NOMO-1 (cell line): ENCODE data around the gene WASHC2C.
"Not testable (repeated sequence)": the region's sequence is repeated elsewhere in the genome, so short reads cannot be mapped to it uniquely, and the experiment has no call there.

Experiments used
- DNase-seq, 2 experiments: peaks; one replicate each; lab custom pipeline; 2025; ENCODE audit not compliant: unreplicated experiment in 2 of 2; lab: John Stamatoyannopoulos, UW

Gene WASHC2C

DNA sequence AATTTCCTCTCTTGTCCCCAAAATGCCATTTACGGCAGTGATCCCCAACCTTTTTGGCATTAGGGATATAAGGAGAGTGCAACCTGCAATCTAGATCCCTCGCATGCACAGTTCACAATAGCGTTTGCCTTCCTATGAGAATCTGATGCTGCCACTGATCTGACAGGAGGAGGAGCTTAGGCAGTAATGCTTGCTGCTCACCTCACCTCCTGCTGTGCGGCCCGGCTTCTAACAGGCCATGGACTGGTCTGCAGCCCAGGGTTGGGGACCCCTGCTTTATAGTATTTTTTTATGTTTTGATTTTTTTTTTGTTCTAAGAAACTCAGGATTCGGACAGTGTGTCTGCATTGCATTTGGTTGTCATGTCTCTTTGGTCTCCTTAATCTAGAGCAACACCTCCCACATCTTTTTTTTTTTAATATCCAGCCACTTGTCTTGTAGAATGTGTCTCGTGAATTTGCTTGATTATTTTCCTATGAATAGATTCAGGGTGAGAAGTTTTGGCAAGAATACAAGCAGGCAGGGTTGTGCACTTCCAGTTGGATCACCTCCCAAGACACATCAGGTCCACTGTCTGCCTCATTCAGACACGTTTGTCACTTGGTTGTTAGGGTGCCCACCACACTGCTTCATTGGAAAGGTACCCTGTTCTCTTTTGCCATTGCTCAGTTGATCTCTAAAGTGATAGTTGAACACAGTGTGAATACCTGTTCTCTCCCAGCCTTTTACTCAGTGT is 30.8 kb downstream of the WASHC2C start:
- not testable (repeated sequence) for DNase-seq

GRCh38 chr10:45761622-45762021 is 34.6 kb downstream of the WASHC2C start:
- not testable (repeated sequence) for DNase-seq

- DNase-seq: not testable (repeated sequence)
Measured at GRCh38 chr10:45763037-45763436, 36.0 kb downstream of the WASHC2C start.

DNA sequence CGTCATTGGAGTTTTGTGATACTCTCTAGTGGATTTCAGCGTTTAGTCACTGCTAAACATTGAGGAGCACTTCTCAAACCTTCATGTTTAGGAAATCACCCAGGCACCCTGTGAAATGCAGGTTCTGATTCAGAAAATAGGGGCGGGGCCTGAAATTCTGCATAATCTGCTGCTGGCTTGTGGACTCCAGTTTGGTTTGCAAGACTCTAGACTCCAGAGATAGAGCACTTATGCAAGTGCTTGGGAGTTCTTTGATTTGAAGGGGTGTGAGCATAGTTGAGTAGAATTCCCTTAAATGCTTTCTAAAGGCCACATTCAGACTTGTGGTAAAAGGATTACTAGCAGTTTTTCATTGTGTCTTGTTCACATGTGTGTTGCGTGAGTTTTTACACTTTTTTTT is 41.3 kb downstream of the WASHC2C start:
- DNase-seq: not testable (repeated sequence)

DNA sequence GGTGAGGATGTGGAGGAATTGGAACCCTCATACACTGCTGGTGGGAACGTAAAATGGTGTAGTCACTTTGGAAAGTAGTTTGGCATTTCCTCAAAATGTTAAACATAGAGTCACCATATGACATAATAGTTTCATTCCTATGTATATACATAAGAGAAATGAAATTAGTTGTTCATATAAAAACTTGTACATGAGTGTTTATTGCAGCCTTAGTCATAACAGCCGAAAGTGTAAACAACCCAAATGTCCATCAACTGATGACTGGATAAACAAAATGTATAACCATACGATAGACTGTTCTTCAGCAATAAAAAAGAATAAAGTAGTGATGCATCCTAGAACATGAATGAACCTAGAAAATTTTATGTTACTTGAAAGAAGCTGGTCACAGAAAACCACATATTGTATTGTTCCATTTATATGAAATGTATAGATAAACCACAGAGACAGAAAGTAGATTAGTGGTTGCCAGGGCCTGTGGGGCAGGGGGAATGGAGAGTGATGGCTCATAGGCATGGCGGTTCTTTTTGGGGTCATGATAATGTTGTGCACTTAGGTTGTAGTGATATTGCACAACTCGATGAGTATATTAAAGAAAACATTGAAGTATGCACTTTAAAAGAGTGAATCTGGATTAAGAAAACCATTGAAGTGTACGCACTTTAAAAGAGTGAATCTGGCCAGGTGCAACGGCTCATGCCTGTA is 44.8 kb downstream of the WASHC2C start:
- not testable (repeated sequence) for DNase-seq

DNA sequence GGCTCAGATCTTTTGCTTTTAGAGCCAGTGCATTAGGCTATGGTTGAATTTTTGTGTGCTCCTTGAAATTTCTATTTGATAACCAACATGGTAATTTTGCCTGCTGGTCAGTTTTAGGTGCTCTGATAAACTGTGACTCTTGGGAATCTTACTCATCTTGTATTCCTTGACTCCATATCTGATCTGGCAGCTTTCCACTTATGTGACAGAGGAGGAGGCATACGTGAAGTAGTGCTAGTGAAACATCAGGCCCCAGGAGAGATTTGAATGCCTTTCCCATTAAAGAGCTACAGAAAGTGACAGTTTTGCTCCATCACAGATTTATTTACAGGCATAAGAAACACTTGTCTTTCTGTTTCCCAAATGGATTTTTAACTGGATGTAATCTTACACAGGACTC is 59.2 kb downstream of the WASHC2C start:
- not testable (repeated sequence) for DNase-seq

DNA sequence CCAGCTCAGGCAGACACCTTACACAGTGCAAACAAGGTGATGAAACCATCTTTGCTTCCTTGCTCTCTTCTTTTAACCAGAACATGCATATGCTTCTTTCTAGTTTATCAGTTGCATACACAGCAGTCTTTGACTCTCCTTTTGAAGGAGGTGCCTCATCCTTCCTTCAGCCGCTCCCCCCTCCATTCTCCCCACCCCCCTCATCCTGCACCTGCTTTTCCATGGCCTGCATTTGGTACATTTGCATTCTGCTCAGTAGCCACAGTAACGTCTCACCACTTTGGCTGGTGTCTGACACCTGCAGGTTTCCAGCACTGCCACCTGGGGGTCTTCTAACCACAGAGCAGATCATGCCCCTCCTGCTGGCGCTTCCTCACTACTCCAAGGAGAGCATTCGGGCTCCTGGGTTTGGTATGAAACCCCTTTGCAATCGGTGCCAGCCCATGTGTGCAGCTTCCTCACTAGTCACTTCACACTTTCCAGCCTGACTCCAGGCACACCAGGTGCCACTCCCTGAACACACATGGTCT is 60.2 kb downstream of the WASHC2C start:
- DNase-seq: not testable (repeated sequence)

- DNase-seq: not testable (repeated sequence)
Measured at GRCh38 chr10:45789991-45790390, 62.9 kb downstream of the WASHC2C start.

DNA sequence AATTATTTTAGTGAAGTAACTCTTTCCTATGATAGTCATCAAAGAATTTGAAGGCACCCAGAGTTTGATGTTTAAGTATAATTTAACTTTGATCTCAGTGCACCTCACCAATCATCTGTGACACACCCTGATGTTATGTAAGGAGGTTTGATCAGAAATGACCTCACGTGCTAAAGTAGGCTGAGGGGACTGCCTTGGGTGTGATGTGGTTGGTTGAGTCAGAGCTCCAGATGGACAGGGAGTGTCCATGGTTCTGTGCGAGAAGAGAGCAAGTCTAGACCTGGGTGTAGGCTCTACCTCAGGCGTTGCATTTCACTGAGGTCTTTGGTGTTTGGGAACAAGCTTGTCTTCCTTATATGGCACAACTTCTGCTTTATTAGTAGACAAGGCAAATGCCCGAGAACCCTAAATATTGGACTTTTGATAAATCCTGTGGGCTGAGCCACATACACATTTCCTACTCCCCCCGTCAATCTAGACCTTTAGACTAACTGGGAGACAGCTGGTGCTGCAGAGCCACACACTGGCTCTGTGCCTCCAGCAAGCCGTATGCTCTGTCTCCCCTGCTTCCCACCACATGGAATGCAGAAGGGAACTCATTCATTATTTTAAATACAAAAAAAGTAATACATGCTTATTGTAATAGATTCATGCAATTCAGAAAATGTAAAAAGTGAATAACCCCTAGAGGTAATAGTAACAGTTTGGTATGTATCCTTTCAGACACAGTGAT is 63.8 kb downstream of the WASHC2C start:
- DNase-seq: not testable (repeated sequence)

DNA sequence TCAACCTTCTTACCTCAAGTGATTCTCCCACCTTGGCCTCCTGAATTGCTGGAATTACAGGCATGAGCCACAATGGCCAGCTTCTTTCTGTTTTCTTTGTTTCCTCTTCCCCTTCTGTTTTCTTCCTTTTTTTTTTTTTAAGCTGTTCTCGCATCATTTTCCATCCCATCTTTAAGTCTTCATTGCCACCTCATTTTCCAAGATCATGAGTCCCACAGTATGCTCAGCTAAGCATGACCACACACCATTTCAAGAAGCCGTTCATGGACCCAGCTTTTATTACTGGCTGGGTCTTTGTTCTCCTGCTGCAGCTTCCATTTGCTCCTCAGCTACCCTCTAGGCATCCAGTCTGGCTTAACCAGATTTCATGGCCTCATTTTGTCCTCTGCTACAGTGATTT is 67.7 kb downstream of the WASHC2C start:
- DNase-seq: not testable (repeated sequence)

DNA sequence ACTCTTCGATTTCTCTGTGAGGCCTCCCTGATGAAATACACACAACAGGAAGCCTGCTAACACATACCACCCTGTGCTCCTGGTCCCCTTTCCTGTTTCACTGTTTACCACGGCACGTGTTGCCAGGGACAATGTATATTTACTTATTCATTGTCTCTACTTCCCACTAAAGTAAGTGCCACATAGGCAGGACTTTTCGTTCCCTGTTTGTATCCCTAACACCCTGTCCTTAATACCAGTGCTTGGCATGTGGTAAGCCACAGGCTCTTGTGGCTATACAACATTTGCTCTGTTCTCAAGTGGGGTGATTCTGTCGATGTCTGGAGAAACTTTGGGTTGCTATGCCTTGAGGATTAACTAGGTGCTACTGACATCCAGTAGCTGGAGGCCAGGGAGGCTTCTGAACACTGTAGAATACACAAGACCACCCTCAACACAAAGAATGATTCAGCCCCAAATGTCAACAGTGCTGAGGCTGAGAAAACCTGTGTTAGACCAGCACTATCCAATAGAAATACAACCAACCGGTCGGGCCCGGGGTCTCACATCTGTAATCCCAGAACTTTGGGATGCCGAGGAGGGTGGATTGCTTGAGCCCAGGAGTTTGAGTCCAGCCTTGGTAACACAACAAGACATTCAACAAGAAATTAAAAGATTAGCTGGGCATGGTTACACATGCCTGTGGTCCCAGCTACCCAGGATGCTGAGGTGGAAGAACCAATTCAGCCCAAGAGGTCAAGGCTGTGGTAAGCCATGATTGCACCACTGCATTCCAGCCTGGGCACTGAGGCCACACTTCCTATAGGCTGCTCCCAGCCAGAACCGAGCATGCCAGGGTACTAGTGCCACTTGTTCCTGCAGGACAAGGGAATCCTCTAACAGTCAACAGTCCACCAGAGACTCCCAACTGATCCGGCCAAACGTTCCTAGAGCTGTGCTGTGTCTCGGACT is 76.3 kb downstream of the WASHC2C start:
- peak in 1 of 2 experiments; percentile 12 for DNase-seq

- DNase-seq: not testable (repeated sequence)
Measured at GRCh38 chr10:45804996-45805395, 77.9 kb downstream of the WASHC2C start.

- DNase-seq: no peak
Measured at GRCh38 chr10:45809837-45810236, 82.8 kb downstream of the WASHC2C start.

DNA sequence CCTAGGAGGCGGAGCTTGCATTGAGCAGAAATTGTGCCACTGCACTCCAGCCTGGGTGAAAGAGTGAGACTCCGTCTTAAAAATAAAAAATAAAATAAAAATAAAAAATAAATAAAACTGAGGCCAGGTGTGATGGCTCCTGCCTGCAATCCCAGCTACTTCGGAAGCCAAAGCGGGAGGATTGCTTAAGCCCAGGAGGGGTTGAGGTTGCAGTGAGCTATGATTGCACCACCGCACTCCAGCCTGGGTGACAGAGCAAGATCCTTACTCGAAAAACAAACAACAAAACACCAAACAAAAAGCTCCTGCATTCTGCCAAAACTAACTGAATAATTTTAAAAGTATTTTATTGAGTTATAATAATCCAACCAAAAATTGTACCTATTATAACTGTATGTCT is 84.0 kb downstream of the WASHC2C start:
- DNase-seq: no peak

DNA sequence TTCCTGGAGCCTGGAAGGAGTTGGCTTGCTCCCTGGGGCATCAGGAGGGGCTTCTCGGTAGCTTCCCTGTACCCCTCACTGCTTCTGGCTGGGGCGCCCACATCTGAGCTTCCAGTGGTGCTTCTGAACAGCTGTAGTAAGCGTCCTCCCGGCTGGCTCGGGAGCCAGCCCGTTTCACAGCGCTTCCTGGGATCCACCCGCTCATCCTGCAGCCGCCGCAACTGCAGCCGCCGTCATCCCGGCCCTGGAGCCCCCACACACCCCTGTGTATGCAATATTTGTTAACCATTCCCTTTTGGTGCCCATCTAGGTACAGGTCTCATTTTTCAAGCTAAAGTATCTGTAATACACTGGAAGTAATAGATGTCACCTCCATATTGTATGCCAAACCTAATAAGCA is 85.9 kb downstream of the WASHC2C start:
- DNase-seq: not testable (repeated sequence)

GRCh38 chr10:45814146-45814545 is 87.1 kb downstream of the WASHC2C start:
- not testable (repeated sequence) for DNase-seq

GRCh38 chr10:45817130-45817859 is 90.2 kb downstream of the WASHC2C start:
- DNase-seq: no peak

GRCh38 chr10:45817912-45818311 is 90.8 kb downstream of the WASHC2C start:
- DNase-seq: no peak

- DNase-seq: no peak
Measured at GRCh38 chr10:45819552-45819951, 92.5 kb downstream of the WASHC2C start.
